IMR-90 (cell line): ENCODE measurements around the gene C8A. TPM values are rescaled to one million over a fixed set of nuclear protein-coding genes. Genes with fewer than 3 reads are reported as not detected.

Source experiments
- ATAC-seq: fragments of 200-7000 bp; cut with Tn5 transposase; 2 replicates; pipeline ENCODE4 v1.9.1; 2020; ENCODE audit warnings: low read depth, mild to moderate bottlenecking, moderate library complexity
- BruUV-seq: library from RNA; stranded (reverse); fragments of 400-500 nt; replicated peaks from 2 replicates; lab custom pipeline; 2021; lab: Mats Ljungman, UMichigan
- CTCF ChIA-PET: fragments of 300-600 bp; formaldehyde crosslinking; extraction: SDS; loops from one replicate; lab custom pipeline; 2021; ENCODE audit warnings: antibody characterized with exemption; lab: Yijun Ruan, JAX
- POLR2A ChIA-PET: fragments of 300-600 bp; sonication (Branson Sonifier 250); formaldehyde crosslinking; loops from one replicate; lab custom pipeline; 2022; ENCODE audit warnings: antibody characterized with exemption; ENCODE audit not compliant: unreplicated experiment; lab: Charles Lee
- DNase-seq: peaks from one replicate; pipeline ENCODE4 v3.0.0; 2013
- H2AFZ ChIP-seq: replicated peaks from 2 replicates; pipeline ENCODE3; 2013; ENCODE audit warnings: low read length, mild to moderate bottlenecking; ENCODE audit not compliant: poor library complexity
- H2AK5ac ChIP-seq: 2 replicates; pipeline ENCODE4 v1.6.1; 2013; ENCODE audit warnings: low read depth, low read length, inconsistent platforms
- H2AK9ac ChIP-seq: replicated peaks from 2 replicates; pipeline ENCODE3; 2013; ENCODE audit warnings: mild to moderate bottlenecking, low read depth, low read length, moderate library complexity; ENCODE audit not compliant: poor library complexity
- H2BK120ac ChIP-seq: 2 replicates; pipeline ENCODE4 v1.6.1; 2013; ENCODE audit warnings: low read depth, low read length, inconsistent platforms
- H2BK15ac ChIP-seq: 3 replicates; pipeline ENCODE4 v1.6.1; 2013; ENCODE audit warnings: low read depth, low read length, inconsistent platforms
- H2BK20ac ChIP-seq: 2 replicates; pipeline ENCODE4 v1.6.1; 2013; ENCODE audit warnings: low read depth, mild to moderate bottlenecking, inconsistent platforms, low read length, moderate library complexity
- H2BK5ac ChIP-seq: 2 replicates; pipeline ENCODE4 v1.6.1; 2013; ENCODE audit warnings: mild to moderate bottlenecking, low read depth, low read length, inconsistent platforms; ENCODE audit not compliant: poor library complexity, severe bottlenecking
- H3K14ac ChIP-seq: replicated peaks from 2 replicates; pipeline ENCODE4 v1.6.1; 2013; ENCODE audit warnings: low read depth, low read length, inconsistent platforms
- H3K18ac ChIP-seq: 2 replicates; pipeline ENCODE4 v1.6.1; 2013; ENCODE audit warnings: low read depth, low read length, control low read depth
- H3K23ac ChIP-seq: 2 replicates; pipeline ENCODE4 v1.6.1; 2013; ENCODE audit warnings: low read depth, low read length, inconsistent platforms
- H3K27ac ChIP-seq: 2 replicates; pipeline ENCODE4 v1.5.1; 2013; ENCODE audit warnings: mild to moderate bottlenecking, control low read depth, low read length; ENCODE audit not compliant: insufficient read depth
- H3K27me3 ChIP-seq: 2 replicates; pipeline ENCODE4 v1.6.1; 2013; ENCODE audit warnings: low read length; ENCODE audit not compliant: control insufficient read depth, insufficient read depth
- H3K36me3 ChIP-seq: 2 replicates; pipeline ENCODE4 v1.6.1; 2013; ENCODE audit warnings: low read length, mixed read lengths; ENCODE audit not compliant: control insufficient read depth, insufficient read depth
- H3K4ac ChIP-seq: 2 replicates; pipeline ENCODE4 v1.6.1; 2013; ENCODE audit warnings: low read depth, low read length, inconsistent platforms
- H3K4me1 ChIP-seq: 2 replicates; pipeline ENCODE4 v1.6.1; 2013; ENCODE audit warnings: low read length, mixed read lengths; ENCODE audit not compliant: control insufficient read depth, insufficient read depth
- H3K4me2 ChIP-seq: 2 replicates; pipeline ENCODE4 v1.6.1; 2013; ENCODE audit warnings: low read depth, mild to moderate bottlenecking, control low read depth, low read length, moderate library complexity
- H3K4me3 ChIP-seq: 2 replicates; pipeline ENCODE4 v1.5.1; 2013; ENCODE audit warnings: low read depth, mild to moderate bottlenecking, control low read depth, low read length, moderate library complexity; ENCODE audit not compliant: insufficient read depth
- H3K56ac ChIP-seq: 2 replicates; pipeline ENCODE4 v1.6.1; 2013; ENCODE audit warnings: low read length, inconsistent platforms; ENCODE audit not compliant: insufficient read depth; ENCODE audit errors: extremely low read depth
- H3K79me1 ChIP-seq, 2 experiments: 2 replicates each; pipeline ENCODE4 v1.6.1; 2013; ENCODE audit warnings: low read length in 2 of 2, inconsistent platforms in 1 of 2, low read depth in 1 of 2
- H3K9ac ChIP-seq: 2 replicates; pipeline ENCODE4 v1.6.1; 2013; ENCODE audit warnings: low read depth, low read length, control low read depth
- H3K9me1 ChIP-seq: 2 replicates; pipeline ENCODE4 v1.6.1; 2013; ENCODE audit warnings: low read length, inconsistent platforms; ENCODE audit not compliant: insufficient read depth
- H3K9me3 ChIP-seq: 2 replicates; pipeline ENCODE4 v1.6.1; 2013; ENCODE audit warnings: low read length; ENCODE audit not compliant: control insufficient read depth, insufficient read depth
- H4K20me1 ChIP-seq: 2 replicates; pipeline ENCODE4 v1.6.1; 2013; ENCODE audit warnings: low read length, inconsistent platforms; ENCODE audit not compliant: insufficient read depth
- H4K5ac ChIP-seq: 2 replicates; pipeline ENCODE4 v1.6.1; 2013; ENCODE audit warnings: mild to moderate bottlenecking, low read depth, low read length, control low read depth
- H4K8ac ChIP-seq, 2 experiments: 2 replicates each; pipeline ENCODE4 v1.6.1; 2013; ENCODE audit warnings: low read depth in 2 of 2, low read length in 2 of 2, control low read depth in 1 of 2, inconsistent platforms in 1 of 2
- H4K91ac ChIP-seq: 2 replicates; pipeline ENCODE4 v1.6.1; 2013; ENCODE audit warnings: low read depth, low read length, inconsistent platforms; ENCODE audit not compliant: insufficient read depth
- BHLHE40 ChIP-seq: fragments of 150-350 bp; IDR thresholded peaks from 2 replicates; pipeline ENCODE4 v1.6.1; 2016; ENCODE audit warnings: mild to moderate bottlenecking, low read depth, low read length
- CEBPB ChIP-seq: IDR thresholded peaks from 2 replicates; pipeline ENCODE4 v1.6.1; 2012; ENCODE audit warnings: low read depth, low read length, improper control_type of control experiment
- CHD1 ChIP-seq: IDR thresholded peaks from 2 replicates; pipeline ENCODE4 v1.6.1; 2012; ENCODE audit warnings: low read depth, low read length, improper control_type of control experiment
- MAFK ChIP-seq: IDR thresholded peaks from 2 replicates; pipeline ENCODE4 v1.6.1; 2012; ENCODE audit warnings: low read depth, low read length, improper control_type of control experiment
- MAZ ChIP-seq: IDR thresholded peaks from 2 replicates; pipeline ENCODE4 v1.6.1; 2012; ENCODE audit warnings: low read depth, mild to moderate bottlenecking, low read length, improper control_type of control experiment, moderate library complexity, borderline replicate concordance
- MXI1 ChIP-seq: IDR thresholded peaks from 2 replicates; pipeline ENCODE4 v1.6.1; 2012; ENCODE audit warnings: low read depth, mild to moderate bottlenecking, low read length, moderate library complexity, borderline replicate concordance
- NFE2L2 ChIP-seq: fragments of 150-350 bp; IDR thresholded peaks from 2 replicates; pipeline ENCODE4 v1.6.1; 2016; ENCODE audit warnings: low read depth, mild to moderate bottlenecking, low read length
- POLR2A ChIP-seq: IDR thresholded peaks from 2 replicates; pipeline ENCODE4 v1.6.1; 2012; ENCODE audit warnings: mild to moderate bottlenecking, low read depth, low read length
- RAD21 ChIP-seq: IDR thresholded peaks from 2 replicates; pipeline ENCODE4 v1.6.1; 2012; ENCODE audit warnings: low read length, improper control_type of control experiment
- RCOR1 ChIP-seq: IDR thresholded peaks from 2 replicates; pipeline ENCODE4 v1.6.1; 2012; ENCODE audit warnings: mild to moderate bottlenecking, low read length, improper control_type of control experiment; ENCODE audit not compliant: insufficient replicate concordance
- RFX5 ChIP-seq: IDR thresholded peaks from 2 replicates; pipeline ENCODE4 v1.8.0; 2012; ENCODE audit warnings: low read depth, mild to moderate bottlenecking, low read length, moderate library complexity
- SMC3 ChIP-seq: fragments of 150-350 bp; IDR thresholded peaks from 2 replicates; pipeline ENCODE4 v1.6.1; 2016; ENCODE audit warnings: low read depth, mild to moderate bottlenecking, antibody characterized with exemption, low read length, moderate library complexity
- WGBS, 2 experiments: methylation state at CpG; one replicate each; pipeline versions ENCODE4 v1.1.5 to v1.1.7; 2013; ENCODE audit warnings: missing lambda C conversion rate in 2 of 2; ENCODE audit not compliant: insufficient read length in 1 of 2; ENCODE audit errors: extremely low coverage in 2 of 2; 5-methylcytosine and 5-hydroxymethylcytosine counted together
- dilution Hi-C: fragments of 300-500 bp; cut with HindIII; formaldehyde crosslinking; loops from one replicate; pipeline ENCODE4 v1.14.3; 2018; ENCODE audit warnings: low sequenced_read_pairs; ENCODE audit not compliant: unreplicated experiment
- in situ Hi-C: fragments of 300-500 bp; cut with MboI; formaldehyde crosslinking; loops from 3 replicates; pipeline ENCODE4 v1.14.3; 2019; ENCODE audit warnings: low sequenced_read_pairs, inconsistent platforms, mixed read lengths
- intact Hi-C: fragments of 100-400 bp; cut with micrococcal nuclease; formaldehyde crosslinking; loops from 2 replicates; pipeline ENCODE4 v1.10.0; 2022
- polyA plus RNA-seq, 3 experiments: library from polyadenylated mRNA; depleted of rRNA; stranded (reverse); fragments of >200 nt; gene quantifications; 2 replicates each; pipeline ENCODE4 v1.2.3, GENCODE V29; 2012; ENCODE audit warnings: low replicate concordance in 1 of 3
- total RNA-seq: library from RNA; depleted of rRNA; stranded (reverse); fragments of >200 nt; gene quantifications from 2 replicates; pipeline ENCODE4 v1.2.3, GENCODE V29; 2012
- TF ChIP-seq, protein P1 (sequence below): conservative IDR thresholded peaks from 2 replicates; pipeline ENCODE4 v1.5.1; 2012; ENCODE audit warnings: mild to moderate bottlenecking, low read depth, low read length, improper control_type of control experiment
- TF ChIP-seq, protein P2 (sequence below): fragments of 150-350 bp; IDR thresholded peaks from 2 replicates; pipeline ENCODE4 v1.6.1; 2017; ENCODE audit warnings: mild to moderate bottlenecking, antibody characterized with exemption, low read length, low read depth

C8A gene
- total and polyA plus RNA-seq, 2 of the 4 experiments (the other 2 are of a cell fraction), result not detected

DNA sequence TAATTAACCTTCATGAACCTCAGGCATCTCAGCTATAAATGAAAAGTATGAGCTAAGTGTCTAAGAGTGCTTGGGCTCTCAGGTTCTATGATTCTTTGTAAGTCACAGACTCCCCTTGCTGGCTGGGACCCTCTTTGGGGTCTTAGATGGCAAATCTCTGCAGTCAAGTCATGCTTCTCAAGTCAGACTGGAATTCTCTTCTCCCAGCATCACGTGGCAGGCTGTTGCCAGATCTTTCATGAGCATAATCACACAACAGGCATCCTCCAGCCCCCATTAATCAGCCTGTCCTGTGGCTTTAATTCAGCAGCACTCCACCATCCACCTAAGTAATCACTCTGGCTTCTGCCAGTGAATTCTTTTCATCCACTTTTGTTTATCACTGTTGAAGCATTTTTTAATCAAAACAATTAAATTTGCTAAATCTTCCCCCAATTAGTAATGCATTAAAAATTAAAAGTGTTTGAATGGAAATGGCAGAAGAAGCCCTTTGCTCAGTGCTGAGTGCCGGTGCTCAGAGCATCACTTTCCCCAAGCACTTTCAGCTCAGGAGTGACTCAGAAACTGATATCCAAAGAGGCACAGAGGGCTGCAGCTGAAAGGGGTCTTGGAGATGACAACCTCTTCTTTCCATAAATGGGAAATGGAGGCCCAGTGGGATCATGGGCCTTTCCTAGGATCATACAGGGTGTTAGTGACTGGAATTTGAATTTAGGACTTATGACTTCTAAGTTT lies 50.2 kb downstream of the C8A start (continued):
- TF ChIP-seq RFX5, result no peak

DNA sequence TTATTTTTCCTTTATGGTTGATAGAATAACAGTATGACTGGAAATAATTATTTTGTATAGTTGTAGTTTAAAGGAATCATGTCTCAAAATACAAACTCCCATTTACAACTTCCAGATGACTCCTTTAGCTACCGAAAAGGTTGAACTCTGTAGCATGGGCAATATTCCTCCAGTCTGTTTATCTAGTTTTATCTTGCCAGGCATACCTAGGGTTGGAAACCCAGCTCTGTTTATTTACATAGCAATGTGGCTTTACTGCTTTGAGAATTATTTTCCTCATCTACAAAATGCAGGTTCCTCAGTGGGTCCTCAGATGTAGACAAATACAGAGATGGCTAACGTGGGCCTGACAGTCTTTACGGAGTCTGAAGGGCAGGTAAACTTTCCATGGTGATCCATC lies 51.1 kb downstream of the C8A start:
- BruUV-seq, result no TSS peak
- Histone ChIP-seq H2AK9ac (no peak overlapping the region), H2AFZ (no peak overlapping the region), H3K9me3 (no peaks in the 10 kb centered on the region), H3K4me1 (peaks cover 13% of the 10 kb centered on the region), H2AK5ac (no peak overlapping the region), H2BK120ac (no peak overlapping the region), H3K4ac (no peak overlapping the region), H3K14ac (no peak overlapping the region), H2BK15ac (no peak overlapping the region), H2BK5ac (no peak overlapping the region), H3K4me3 (no peak overlapping the region), H3K36me3 (no peaks in the 10 kb centered on the region), H3K18ac (no peak overlapping the region; the same call in 1 of the 2 replicates), H3K23ac (no peak overlapping the region), H3K4me2 (no peak overlapping the region), H3K56ac (no peak overlapping the region), H3K79me1 (no peaks in the 10 kb centered on the region), H3K9ac (no peak overlapping the region), H4K20me1 (no peaks in the 10 kb centered on the region), H4K91ac (no peak overlapping the region), H3K27me3 (no peaks in the 10 kb centered on the region), H3K27ac (no peak overlapping the region), H4K8ac (no peak overlapping the region), H4K5ac (no peak overlapping the region), H3K9me1 (no peaks in the 10 kb centered on the region), H2BK20ac (no peak overlapping the region)
- no CpG with 5 or more reads among the region's 3 CpGs for WGBS, 2 experiments
- intact Hi-C loops (no loop called here), in situ Hi-C loops (no loop called here), dilution Hi-C loops (no loop called here)
- POLR2A ChIA-PET, result no interaction called here
- no peak for ATAC-seq
- DNase-seq, result no peak
- CTCF ChIA-PET, result interaction anchor here (0.6 kb wide), 1 partner anchor 210 kb away, joined by 4 read pairs; no protein-coding TSS in a partner anchor
- TF ChIP-seq MAZ (no peak), CEBPB (no peak), RFX5 (no peak), MAFK (no peak), MXI1 (no peak), RAD21 (no peak), BHLHE40 (no peak), RCOR1 (no peak), POLR2A (no peak), NFE2L2 (no peak), CHD1 (no peak), SMC3 (no peak)
- TF ChIP-seq, protein P1, sequence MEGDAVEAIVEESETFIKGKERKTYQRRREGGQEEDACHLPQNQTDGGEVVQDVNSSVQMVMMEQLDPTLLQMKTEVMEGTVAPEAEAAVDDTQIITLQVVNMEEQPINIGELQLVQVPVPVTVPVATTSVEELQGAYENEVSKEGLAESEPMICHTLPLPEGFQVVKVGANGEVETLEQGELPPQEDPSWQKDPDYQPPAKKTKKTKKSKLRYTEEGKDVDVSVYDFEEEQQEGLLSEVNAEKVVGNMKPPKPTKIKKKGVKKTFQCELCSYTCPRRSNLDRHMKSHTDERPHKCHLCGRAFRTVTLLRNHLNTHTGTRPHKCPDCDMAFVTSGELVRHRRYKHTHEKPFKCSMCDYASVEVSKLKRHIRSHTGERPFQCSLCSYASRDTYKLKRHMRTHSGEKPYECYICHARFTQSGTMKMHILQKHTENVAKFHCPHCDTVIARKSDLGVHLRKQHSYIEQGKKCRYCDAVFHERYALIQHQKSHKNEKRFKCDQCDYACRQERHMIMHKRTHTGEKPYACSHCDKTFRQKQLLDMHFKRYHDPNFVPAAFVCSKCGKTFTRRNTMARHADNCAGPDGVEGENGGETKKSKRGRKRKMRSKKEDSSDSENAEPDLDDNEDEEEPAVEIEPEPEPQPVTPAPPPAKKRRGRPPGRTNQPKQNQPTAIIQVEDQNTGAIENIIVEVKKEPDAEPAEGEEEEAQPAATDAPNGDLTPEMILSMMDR, result no peak
- TF ChIP-seq, protein P2, sequence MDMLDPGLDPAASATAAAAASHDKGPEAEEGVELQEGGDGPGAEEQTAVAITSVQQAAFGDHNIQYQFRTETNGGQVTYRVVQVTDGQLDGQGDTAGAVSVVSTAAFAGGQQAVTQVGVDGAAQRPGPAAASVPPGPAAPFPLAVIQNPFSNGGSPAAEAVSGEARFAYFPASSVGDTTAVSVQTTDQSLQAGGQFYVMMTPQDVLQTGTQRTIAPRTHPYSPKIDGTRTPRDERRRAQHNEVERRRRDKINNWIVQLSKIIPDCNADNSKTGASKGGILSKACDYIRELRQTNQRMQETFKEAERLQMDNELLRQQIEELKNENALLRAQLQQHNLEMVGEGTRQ, result no peak
